PC-3 (cell line): Measurements from ENCODE around the gene CIAPIN1. TPM values are rescaled to one million over a fixed set of nuclear protein-coding genes. Genes with fewer than 3 reads are reported as not detected.

ENCODE experiments used
- ATAC-seq: fragments of 200-7000 bp; cut with Tn5 transposase; 2 replicates; pipeline ENCODE4 v1.9.1; 2020; ENCODE audit warnings: mild to moderate bottlenecking, moderate library complexity
- BruUV-seq: library from RNA; stranded (reverse); fragments of 400-500 nt; replicated peaks from 2 replicates; lab custom pipeline; 2021; lab: Mats Ljungman, UMichigan
- CTCF ChIA-PET: fragments of 300-600 bp; sonication (Branson Sonifier 250); formaldehyde crosslinking; loops from one replicate; lab custom pipeline; 2022; ENCODE audit warnings: antibody characterized with exemption; lab: Charles Lee
- POLR2A ChIA-PET: fragments of 300-600 bp; sonication (Branson Sonifier 250); formaldehyde crosslinking; loops from one replicate; lab custom pipeline; 2022; ENCODE audit warnings: antibody characterized with exemption; ENCODE audit not compliant: unreplicated experiment; lab: Charles Lee
- DNase-seq: peaks from one replicate; pipeline ENCODE4 v3.0.0-alpha.2; 2015
- H2AFZ ChIP-seq: fragments of 300-600 bp; sonication (generic); 2 replicates; pipeline ENCODE4 v1.6.0; 2016; ENCODE audit warnings: antibody characterized with exemption, low read length
- H3F3A ChIP-seq: fragments of 300-600 bp; sonication (generic); one replicate; pipeline ENCODE4 v1.6.0; 2017; ENCODE audit warnings: antibody characterized with exemption, low read length, control low read depth, mild to moderate bottlenecking; ENCODE audit not compliant: unreplicated experiment
- H3K27ac ChIP-seq: fragments of 300-600 bp; sonication (generic); 2 replicates; pipeline ENCODE4 v1.5.1; 2016; ENCODE audit warnings: mild to moderate bottlenecking, low read length
- H3K27me3 ChIP-seq: fragments of 300-600 bp; sonication (generic); 2 replicates; pipeline ENCODE4 v1.6.1; 2016; ENCODE audit warnings: low read length, mixed read lengths
- H3K36me3 ChIP-seq: fragments of 300-600 bp; sonication (generic); 2 replicates; pipeline ENCODE4 v1.6.1; 2016; ENCODE audit warnings: low read depth, mixed run types, low read length, mixed read lengths
- H3K4me1 ChIP-seq: fragments of 300-600 bp; sonication (generic); 2 replicates; pipeline ENCODE4 v1.5.1; 2016; ENCODE audit warnings: low read length; ENCODE audit not compliant: insufficient read depth
- H3K4me2 ChIP-seq: fragments of 300-600 bp; sonication (generic); 2 replicates; pipeline ENCODE4 v1.6.0; 2016; ENCODE audit warnings: low read length
- H3K4me3 ChIP-seq: fragments of 300-600 bp; sonication (generic); 2 replicates; pipeline ENCODE4 v1.5.1; 2016; ENCODE audit warnings: mild to moderate bottlenecking, low read length, mixed read lengths
- H3K79me2 ChIP-seq: fragments of 300-600 bp; sonication (generic); 2 replicates; pipeline ENCODE4 v1.6.1; 2017; ENCODE audit warnings: low read length, mixed read lengths
- H3K9ac ChIP-seq: fragments of 300-600 bp; sonication (generic); 2 replicates; pipeline ENCODE4 v1.6.0; 2016; ENCODE audit warnings: mild to moderate bottlenecking, low read length
- H3K9me2 ChIP-seq: fragments of 300-600 bp; sonication (generic); replicated peaks from 2 replicates; pipeline ENCODE4 v1.6.1; 2016; ENCODE audit warnings: mixed run types, low read length, mixed read lengths
- H3K9me3 ChIP-seq: fragments of 300-600 bp; sonication (generic); 2 replicates; pipeline ENCODE4 v1.6.1; 2016; ENCODE audit warnings: low read length, mixed read lengths
- H4K20me1 ChIP-seq: fragments of 300-600 bp; sonication (generic); 2 replicates; pipeline ENCODE4 v1.6.1; 2016; ENCODE audit warnings: low read length, mixed read lengths
- CTCF ChIP-seq: fragments of 300-600 bp; sonication (generic); conservative IDR thresholded peaks from 2 replicates; pipeline ENCODE4 v1.5.1; 2017; ENCODE audit warnings: antibody characterized with exemption, low read depth, mild to moderate bottlenecking, low read length
- EZH2 ChIP-seq: fragments of 300-600 bp; sonication (generic); IDR thresholded peaks from one replicate; pipeline ENCODE4 v1.6.1; 2017; ENCODE audit warnings: antibody characterized with exemption, mild to moderate bottlenecking, low read length; ENCODE audit not compliant: unreplicated experiment
- EZH2phosphoT487 ChIP-seq: fragments of 300-600 bp; sonication (generic); IDR thresholded peaks from 2 replicates; pipeline ENCODE4 v1.6.1; 2018; ENCODE audit warnings: mild to moderate bottlenecking, antibody characterized with exemption, low read length, borderline replicate concordance
- intact Hi-C: fragments of 100-400 bp; cut with micrococcal nuclease; formaldehyde crosslinking; loops from 2 replicates; pipeline ENCODE4 v1.9.0; 2023
- total RNA-seq: library from RNA; depleted of rRNA; stranded (reverse); fragments of >200 nt; gene quantifications from 2 replicates; pipeline ENCODE4 v1.2.3, GENCODE V29; 2014; rRNA removed

Gene CIAPIN1
- total RNA-seq, 1 experiment from 2014 or later: 48.6 TPM

- H4K20me1 ChIP-seq: no peaks in the 10 kb centered on the region
- no peak overlapping the region for H3K4me3 ChIP-seq
- no peaks in the 10 kb centered on the region for H3K79me2 ChIP-seq
- DNase-seq (no peak), ATAC-seq (no peak)
- TF ChIP-seq EZH2: no peak
- no peak for TF ChIP-seq CTCF
- no peak for TF ChIP-seq EZH2phosphoT487
- no peak overlapping the region for H3K27ac ChIP-seq
- intact Hi-C loops: no loop called here
- H2AFZ ChIP-seq: no peak overlapping the region
- BruUV-seq: no TSS peak
- POLR2A ChIA-PET: no interaction called here
- H3F3A ChIP-seq: no peaks in the 10 kb centered on the region
- CTCF ChIA-PET: no interaction called here
- no peak overlapping the region for H3K9ac ChIP-seq
- H3K4me2 ChIP-seq: no peak overlapping the region
- no peaks in the 10 kb centered on the region for H3K9me3 ChIP-seq
- H3K27me3 ChIP-seq: no peaks in the 10 kb centered on the region
- no peaks in the 10 kb centered on the region for H3K36me3 ChIP-seq
- peaks cover 19% of the 10 kb centered on the region for H3K4me1 ChIP-seq
- no peaks in the 10 kb centered on the region for H3K9me2 ChIP-seq
Observed at GRCh38 chr16:57381791-57382534, 65.2 kb downstream of the CIAPIN1 start.

- POLR2A ChIA-PET: no interaction called here
- no peaks in the 10 kb centered on the region for H3K9me2 ChIP-seq
- no peaks in the 10 kb centered on the region for H3K36me3 ChIP-seq
- no peak overlapping the region for H3K4me2 ChIP-seq
- DNase-seq (peak; percentile 52), ATAC-seq (no peak)
- TF ChIP-seq EZH2 (no peak), EZH2phosphoT487 (no peak)
- no peaks in the 10 kb centered on the region for H3F3A ChIP-seq
- H3K9me3 ChIP-seq: no peaks in the 10 kb centered on the region
- CTCF ChIA-PET: no interaction called here
- H3K79me2 ChIP-seq: no peaks in the 10 kb centered on the region
- no peak overlapping the region for H3K9ac ChIP-seq
- peaks cover 24% of the 10 kb centered on the region for H3K4me1 ChIP-seq
- H3K4me3 ChIP-seq: no peak overlapping the region
- H3K27ac ChIP-seq: no peak overlapping the region
- intact Hi-C loops: no loop called here
- H4K20me1 ChIP-seq: no peaks in the 10 kb centered on the region
- H3K27me3 ChIP-seq: no peaks in the 10 kb centered on the region
- H2AFZ ChIP-seq: no peak overlapping the region
- BruUV-seq: no TSS peak
Observed at GRCh38 chr16:57380671-57381462, 66.3 kb downstream of the CIAPIN1 start.

- CTCF ChIA-PET: no interaction called here
- H3K27ac ChIP-seq: no peak overlapping the region
- H3K36me3 ChIP-seq: no peaks in the 10 kb centered on the region
- intact Hi-C loops: loop anchor here (5.0 kb wide), 1 partner anchor 77 kb away; no protein-coding TSS in a partner anchor
- peaks cover 24% of the 10 kb centered on the region for H3K4me1 ChIP-seq
- H3F3A ChIP-seq: no peaks in the 10 kb centered on the region
- no peaks in the 10 kb centered on the region for H3K79me2 ChIP-seq
- TF ChIP-seq EZH2 (no peak), CTCF (no peak), EZH2phosphoT487 (no peak)
- H3K4me2 ChIP-seq: no peak overlapping the region
- POLR2A ChIA-PET: no interaction called here
- H3K4me3 ChIP-seq: no peak overlapping the region
- no peak for ATAC-seq
- H4K20me1 ChIP-seq: no peaks in the 10 kb centered on the region
- H3K27me3 ChIP-seq: no peaks in the 10 kb centered on the region
- no peak overlapping the region for H2AFZ ChIP-seq
- DNase-seq: no peak
- no peaks in the 10 kb centered on the region for H3K9me2 ChIP-seq
- no peak overlapping the region for H3K9ac ChIP-seq
- H3K9me3 ChIP-seq: no peaks in the 10 kb centered on the region
- no TSS peak for BruUV-seq
Observed at GRCh38 chr16:57379579-57379978, 67.6 kb downstream of the CIAPIN1 start.

Other genes starting within 250 kb of the CIAPIN1 start
- gene ARL2BP, start 202.1 kb downstream of the CIAPIN1 start, total RNA-seq: 35.3 and 38.4 TPM in 2 replicates
- 0.35 and 1.6 TPM in 2 replicates for gene PLLP, start 162.7 kb downstream of the CIAPIN1 start, total RNA-seq
- gene CCL22, start 88.6 kb downstream of the CIAPIN1 start, total RNA-seq: not detected in 2 replicates
- 0.35 TPM in 1 of 2 replicates, not detected in the other for gene CX3CL1, start 74.9 kb downstream of the CIAPIN1 start, total RNA-seq
- not detected in 2 replicates for gene CCL17, start 42.6 kb downstream of the CIAPIN1 start, total RNA-seq
- 67.0 and 67.4 TPM in 2 replicates for gene COQ9, start 94 bp upstream of the CIAPIN1 start, total RNA-seq
- gene POLR2C, start 15.3 kb upstream of the CIAPIN1 start, total RNA-seq: 83.2 and 114 TPM in 2 replicates
- 4.1 and 4.9 TPM in 2 replicates for gene DOK4, start 39.1 kb upstream of the CIAPIN1 start, total RNA-seq
- 12.7 and 13.9 TPM in 2 replicates for gene CCDC102A, start 89.2 kb upstream of the CIAPIN1 start, total RNA-seq
- gene ADGRG5, start 95.3 kb upstream of the CIAPIN1 start, total RNA-seq: not detected in 2 replicates
- 33.7 and 41.5 TPM in 2 replicates for gene ADGRG1, start 181.2 kb upstream of the CIAPIN1 start, total RNA-seq
- not detected in 2 replicates for gene ADGRG3, start 220.9 kb upstream of the CIAPIN1 start, total RNA-seq
- not detected in 2 replicates for gene DRC7, start 247.4 kb upstream of the CIAPIN1 start, total RNA-seq